GM12878 (cell line): ENCODE data around the gene STRBP. TPM values are rescaled to one million over a fixed set of nuclear protein-coding genes. Genes with fewer than 3 reads are reported as not detected.

Source experiments
- ATAC-seq: fragments of 200-7000 bp; cut with Tn5 transposase; 3 replicates; pipeline ENCODE4 v1.9.1; 2020; ENCODE audit warnings: mild to moderate bottlenecking, moderate library complexity
- BruUV-seq: library from RNA; stranded (reverse); fragments of 400-500 nt; replicated peaks from 2 replicates; lab custom pipeline; 2021; lab: Mats Ljungman, UMichigan
- CTCF ChIA-PET: fragments of 300-600 bp; sonication (Branson Sonifier 250); formaldehyde crosslinking; extraction: SDS; loops from one replicate; lab custom pipeline; 2021; ENCODE audit warnings: inconsistent platforms; lab: Yijun Ruan, JAX
- POLR2A ChIA-PET: fragments of 350-600 bp; formaldehyde crosslinking; extraction: SDS; loops from one replicate; lab custom pipeline; 2021; ENCODE audit warnings: inconsistent platforms; lab: Charles Lee
- RAD21 ChIA-PET: fragments of 300-600 bp; sonication (Branson Sonifier 250); formaldehyde crosslinking; loops from one replicate; lab custom pipeline; 2023; ENCODE audit warnings: antibody characterized with exemption; ENCODE audit not compliant: unreplicated experiment; lab: Charles Lee
- SMC1A ChIA-PET: fragments of 300-600 bp; sonication (Branson Sonifier 250); formaldehyde crosslinking; loops from one replicate; lab custom pipeline; 2023; ENCODE audit not compliant: unreplicated experiment, uncharacterized antibody; lab: Charles Lee
- DNase-seq: peaks from one replicate; pipeline ENCODE4 v3.0.0-alpha.2; 2011; ENCODE audit warnings: low read depth, low spot score
- FAIRE-seq: peaks from 3 replicates; lab custom pipeline; 2011; peaks lifted over from hg19 to GRCh38; lab: Jason Lieb, UNC
- H2AFZ ChIP-seq: 2 replicates; pipeline ENCODE4 v1.6.0; 2011; ENCODE audit warnings: low read depth, low read length, control low read depth; ENCODE audit not compliant: control insufficient read depth
- H3K27ac ChIP-seq: 2 replicates; pipeline ENCODE4 v1.5.1; 2011; ENCODE audit warnings: control low read depth; ENCODE audit not compliant: control insufficient read depth, insufficient read depth
- H3K27me3 ChIP-seq, 2 experiments: replicated peaks in 1 of 2; 2 replicates each; pipeline versions ENCODE4 v1.6.0 to v1.6.1; 2011; ENCODE audit warnings: low read length in 1 of 2; ENCODE audit not compliant: control insufficient read depth in 2 of 2, insufficient read depth in 2 of 2
- H3K36me3 ChIP-seq, 2 experiments: 2 replicates each; pipeline ENCODE4 v1.5.1; 2011; ENCODE audit warnings: low read length in 1 of 2; ENCODE audit not compliant: control insufficient read depth in 2 of 2, insufficient read depth in 2 of 2
- H3K4me1 ChIP-seq: 2 replicates; pipeline ENCODE4 v1.6.1; 2011; ENCODE audit warnings: mild to moderate bottlenecking, low read length, moderate library complexity, mixed read lengths; ENCODE audit not compliant: control insufficient read depth, insufficient read depth
- H3K4me2 ChIP-seq: 2 replicates; pipeline ENCODE4 v1.6.0; 2011; ENCODE audit warnings: control low read depth; ENCODE audit not compliant: control insufficient read depth, insufficient read depth
- H3K4me3 ChIP-seq: fragments of 200-600 bp; sonication (generic); 2 replicates; pipeline ENCODE4 v1.5.1; 2016
- H3K79me2 ChIP-seq: 2 replicates; pipeline ENCODE4 v1.6.0; 2011; ENCODE audit warnings: low read length; ENCODE audit not compliant: control insufficient read depth, insufficient read depth
- H3K9ac ChIP-seq: 2 replicates; pipeline ENCODE4 v1.8.0; 2011; ENCODE audit warnings: low read length, control low read depth, mixed read lengths; ENCODE audit not compliant: control insufficient read depth, insufficient read depth
- H3K9me3 ChIP-seq: replicated peaks from 3 replicates; pipeline ENCODE4 v1.5.1; 2011; ENCODE audit warnings: mild to moderate bottlenecking, low read length; ENCODE audit not compliant: control insufficient read depth, insufficient read depth
- H4K20me1 ChIP-seq: 2 replicates; pipeline ENCODE4 v1.6.0; 2011; ENCODE audit not compliant: control insufficient read depth, insufficient read depth
- CHD4 ChIP-seq: fragments of 200-600 bp; sonication (generic); IDR thresholded peaks from 2 replicates; pipeline ENCODE4 v1.6.1; 2016; ENCODE audit warnings: mild to moderate bottlenecking
- CREB1 ChIP-seq: IDR thresholded peaks from 2 replicates; pipeline ENCODE4 v1.6.1; 2012; ENCODE audit warnings: low read depth, mild to moderate bottlenecking, inconsistent platforms
- GABPA ChIP-seq: IDR thresholded peaks from 2 replicates; pipeline ENCODE4 v1.6.1; 2014; ENCODE audit warnings: antibody characterized with exemption, low read depth, mild to moderate bottlenecking, inconsistent platforms
- PML ChIP-seq: IDR thresholded peaks from 2 replicates; pipeline ENCODE4 v1.6.1; 2012; ENCODE audit warnings: low read length, inconsistent platforms
- RUNX3 ChIP-seq: IDR thresholded peaks from 2 replicates; pipeline ENCODE4 v1.6.1; 2012; ENCODE audit warnings: low read length, inconsistent platforms
- SREBF1 ChIP-seq: IDR thresholded peaks from 2 replicates; pipeline ENCODE4 v1.6.1; 2012; ENCODE audit warnings: mild to moderate bottlenecking, low read length
- TBL1XR1 ChIP-seq: IDR thresholded peaks from 2 replicates; pipeline ENCODE4 v1.6.1; 2012; ENCODE audit warnings: low read depth, low read length, improper control_type of control experiment
- TCF12 ChIP-seq: IDR thresholded peaks from 2 replicates; pipeline ENCODE4 v1.6.1; 2011; ENCODE audit warnings: low read depth, mild to moderate bottlenecking, low read length
- WRNIP1 ChIP-seq: IDR thresholded peaks from 2 replicates; pipeline ENCODE4 v1.6.1; 2011; ENCODE audit warnings: low read depth, low read length, improper control_type of control experiment, borderline replicate concordance
- ZNF384 ChIP-seq: IDR thresholded peaks from 2 replicates; pipeline ENCODE4 v1.6.1; 2012; ENCODE audit warnings: low read depth, mild to moderate bottlenecking, low read length, improper control_type of control experiment, borderline replicate concordance
- WGBS: methylation state at CpG from one replicate; pipeline ENCODE4 v1.1.6; 2016; ENCODE audit warnings: low lambda C conversion rate; ENCODE audit not compliant: insufficient replicate concordance, insufficient coverage; ENCODE audit errors: missing lambda C conversion rate; 5-methylcytosine and 5-hydroxymethylcytosine counted together
- in situ Hi-C: fragments of 300-500 bp; cut with MboI; formaldehyde crosslinking; loops from 9 replicates; pipeline ENCODE4 v1.14.3; 2018; ENCODE audit warnings: mixed read lengths
- intact Hi-C: fragments of 100-400 bp; cut with micrococcal nuclease; formaldehyde crosslinking; loops from one replicate; pipeline ENCODE4 v1.14.2; 2022; ENCODE audit not compliant: unreplicated experiment
- polyA plus RNA-seq, 11 experiments: library from polyadenylated mRNA; depleted of rRNA in 4 of 11; unstranded in 6 of 11; stranded (reverse) in 5 of 11; fragments of >200 nt; fragmentation: Nextera tagmentation in 4 of 11; fragmentation: Illumina TruSeq in 1 of 11; extraction: Ambion mirVana in 4 of 11; extraction: Trizol in 1 of 11; gene quantifications; 1 replicate in 1 of 11; 2 replicates in 10 of 11; pipeline versions ENCODE4 v1.2.1 to v1.2.3, GENCODE V29; 2011 to 2016; ENCODE audit warnings: inconsistent platforms in 2 of 11, missing spikeins in 2 of 11, low read depth in 1 of 11
- total RNA-seq, 4 experiments: library from RNA; depleted of rRNA in 3 of 4; stranded (reverse); fragments of >200 nt in 3 of 4; fragmentation: Illumina TruSeq in 1 of 4; extraction: Trizol in 1 of 4; gene quantifications; 2 replicates each; pipeline versions ENCODE4 v1.2.1 to v1.2.3, GENCODE V29; 2013 to 2021
- TF ChIP-seq, protein P1 (sequence below): fragments of 450-650 bp; IDR thresholded peaks from 2 replicates; pipeline ENCODE4 v1.6.1; 2017; ENCODE audit warnings: borderline replicate concordance

Gene STRBP
- total and polyA plus RNA-seq, 10 of the 15 experiments (the other 5 are each of a cell fraction or from before 2014, with no cell fraction given): 31.0 to 96.8 (median 71.4) TPM

- Histone ChIP-seq H3K9ac (no peak overlapping the region), H3K27ac (peak overlapping the region; percentile 80), H3K4me1 (peaks cover 34% of the 10 kb centered on the region), H4K20me1 (no peaks in the 10 kb centered on the region), H3K4me3 (peak overlapping the region; percentile 28; the same call in 1 of the 2 replicates), H3K36me3 (peaks cover 0 to 10% of the 10 kb centered on the region in 2 experiments), H3K79me2 (peaks cover 41% of the 10 kb centered on the region), H3K9me3 (peaks cover 3% of the 10 kb centered on the region; the same call in 1 of the 3 replicates), H3K27me3 (no peaks in the 10 kb centered on the region), H2AFZ (no peak overlapping the region), H3K4me2 (peak overlapping the region; percentile 57; the same call in 1 of the 2 replicates)
- POLR2A ChIA-PET: interaction anchor here (0.6 to 2.0 kb wide), 9 partner anchors 21 to 1651 kb away, joined by 3 to 10 read pairs (median 5); no protein-coding TSS in a partner anchor
- in situ Hi-C loops (no loop called here), intact Hi-C loops (no loop called here)
- SMC1A ChIA-PET: interaction anchor here (0.6 to 6.4 kb wide), 12 partner anchors 10 to 432 kb away, joined by 3 to 46 read pairs (median 5); no protein-coding TSS in a partner anchor
- WGBS: 88% methylated on average over 1 of the region's 1 CpG
- CTCF ChIA-PET: interaction anchor here (0.6 to 4.2 kb wide), 7 partner anchors 10 to 114 kb away, joined by 3 to 12 read pairs (median 4); no protein-coding TSS in a partner anchor
- RAD21 ChIA-PET: interaction anchor here (0.6 to 2.5 kb wide), 15 partner anchors 10 to 1537 kb away, joined by 3 to 10 read pairs (median 4); no protein-coding TSS in a partner anchor
- BruUV-seq: no TSS peak
- no peak for DNase-seq
- peak; percentile 86 for TF ChIP-seq ZNF384
- no peak for TF ChIP-seq RUNX3
- TF ChIP-seq CHD4: 0 out of 2 replicates have a peak, but pooled peaks have one; percentile 2
- peak; percentile 50 for ATAC-seq
- no peak for FAIRE-seq
Observed at GRCh38 chr9:123235448-123235847, 32.9 kb downstream of the STRBP start.

GRCh38 chr9:123234853-123235252 is 33.5 kb downstream of the STRBP start:
- H3K9me3 ChIP-seq: peaks cover 3% of the 10 kb centered on the region; the same call in 1 of the 3 replicates
- peak; percentile 84 for ATAC-seq
- ChIA-PET CTCF (interaction anchor here (0.6 to 1.5 kb wide), 6 partner anchors 10 to 115 kb away, joined by 3 to 8 read pairs (median 4); no protein-coding TSS in a partner anchor), POLR2A (interaction anchor here (0.6 to 2.0 kb wide), 9 partner anchors 16 to 1491 kb away, joined by 3 to 8 read pairs (median 3); no protein-coding TSS in a partner anchor), SMC1A (interaction anchor here (0.6 to 6.4 kb wide), 11 partner anchors 9 to 197 kb away, joined by 3 to 46 read pairs (median 5); no protein-coding TSS in a partner anchor), RAD21 (interaction anchor here (0.9 to 2.5 kb wide), 9 partner anchors 9 to 109 kb away, joined by 3 to 10 read pairs (median 5); no protein-coding TSS in a partner anchor)
- intact Hi-C loops (loop anchor here (1.0 kb wide), 1 partner anchor 104 kb away; no protein-coding TSS in a partner anchor), in situ Hi-C loops (loop anchor here (5.0 kb wide), 1 partner anchor 107 kb away; no protein-coding TSS in a partner anchor)
- H3K27ac ChIP-seq: peak overlapping the region; percentile 80
- WGBS: 0% methylated on average over 3 of the region's 3 CpGs
- H3K79me2 ChIP-seq: peaks cover 37% of the 10 kb centered on the region
- no peaks in the 10 kb centered on the region for H3K27me3 ChIP-seq
- peaks cover 34% of the 10 kb centered on the region for H3K4me1 ChIP-seq
- peaks cover 0 to 10% of the 10 kb centered on the region in 2 experiments for H3K36me3 ChIP-seq
- peak; percentile 51 for DNase-seq
- peak overlapping the region; percentile 49; the same call in 1 of the 2 replicates for H3K9ac ChIP-seq
- H3K4me2 ChIP-seq: peak overlapping the region; percentile 68
- peak overlapping the region; percentile 28; the same call in 1 of the 2 replicates for H3K4me3 ChIP-seq
- BruUV-seq: no TSS peak
- no peak overlapping the region for H2AFZ ChIP-seq
- H4K20me1 ChIP-seq: no peaks in the 10 kb centered on the region
- peak; percentile 85 for FAIRE-seq
- TF ChIP-seq, protein P1, sequence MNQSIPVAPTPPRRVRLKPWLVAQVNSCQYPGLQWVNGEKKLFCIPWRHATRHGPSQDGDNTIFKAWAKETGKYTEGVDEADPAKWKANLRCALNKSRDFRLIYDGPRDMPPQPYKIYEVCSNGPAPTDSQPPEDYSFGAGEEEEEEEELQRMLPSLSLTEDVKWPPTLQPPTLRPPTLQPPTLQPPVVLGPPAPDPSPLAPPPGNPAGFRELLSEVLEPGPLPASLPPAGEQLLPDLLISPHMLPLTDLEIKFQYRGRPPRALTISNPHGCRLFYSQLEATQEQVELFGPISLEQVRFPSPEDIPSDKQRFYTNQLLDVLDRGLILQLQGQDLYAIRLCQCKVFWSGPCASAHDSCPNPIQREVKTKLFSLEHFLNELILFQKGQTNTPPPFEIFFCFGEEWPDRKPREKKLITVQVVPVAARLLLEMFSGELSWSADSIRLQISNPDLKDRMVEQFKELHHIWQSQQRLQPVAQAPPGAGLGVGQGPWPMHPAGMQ: no peak
- TF ChIP-seq SREBF1 (peak; percentile 29; the same call in 1 of the 2 replicates), TCF12 (0 out of 2 replicates have a peak, but pooled peaks have one; percentile 28), WRNIP1 (no peak), PML (peak; percentile 30; the same call in 1 of the 2 replicates), CREB1 (0 out of 2 replicates have a peak, but pooled peaks have one; percentile 29), TBL1XR1 (0 out of 2 replicates have a peak, but pooled peaks have one; percentile 25), ZNF384 (peak; percentile 67), GABPA (0 out of 2 replicates have a peak, but pooled peaks have one; percentile 6)
